ENCODE measurements around the gene RMRP.

Gene RMRP

GRCh38 chr9:35680331-35681105 is 22.7 kb upstream of the RMRP start:
- no peaks in the 10 kb centered on the region for H4K20me1 ChIP-seq (ENCODE audit: insufficient read depth, low read length)
- no peaks in the 10 kb centered on the region for H3K79me2 ChIP-seq (ENCODE audit: low read length)
- H3K4me2 ChIP-seq (ENCODE audit: low read length), result no peak overlapping the region
- no peak overlapping the region for H3K9ac ChIP-seq (ENCODE audit: low read length)
- no peaks in the 10 kb centered on the region for H3K27me3 ChIP-seq (ENCODE audit: low read depth, low read length)
- H3K36me3 ChIP-seq (replicated peaks; ENCODE audit: low read depth, low read length), result no peaks in the 10 kb centered on the region
- peaks cover 12% of the 10 kb centered on the region for H3K4me1 ChIP-seq (ENCODE audit: low read length)
- H2AFZ ChIP-seq (ENCODE audit: low read depth, low read length), result no peak overlapping the region
- no peak overlapping the region for H3K4me3 ChIP-seq (ENCODE audit: low read length)
- H3K9me3 ChIP-seq (ENCODE audit: insufficient read depth, low read length), result no peaks in the 10 kb centered on the region
- TF ChIP-seq CTCF (IDR thresholded peaks at IDR 0.05; ENCODE audit: low read depth, low read length) (no peak), EZH2phosphoT487 (IDR thresholded peaks at IDR 0.05; ENCODE audit: low read depth) (no peak)
- H3K27ac ChIP-seq (ENCODE audit: low read length), result no peak overlapping the region

GRCh38 chr9:35679766-35680330 is 22.0 kb upstream of the RMRP start:
- H3K36me3 ChIP-seq (replicated peaks; ENCODE audit: low read depth, low read length), result no peaks in the 10 kb centered on the region
- H3K4me1 ChIP-seq (ENCODE audit: low read length), result peaks cover 12% of the 10 kb centered on the region
- H4K20me1 ChIP-seq (ENCODE audit: insufficient read depth, low read length), result no peaks in the 10 kb centered on the region
- H3K27ac ChIP-seq (ENCODE audit: low read length), result no peak overlapping the region
- TF ChIP-seq CTCF (IDR thresholded peaks at IDR 0.05; ENCODE audit: low read depth, low read length) (no peak), EZH2phosphoT487 (IDR thresholded peaks at IDR 0.05; ENCODE audit: low read depth) (no peak)
- no peaks in the 10 kb centered on the region for H3K9me3 ChIP-seq (ENCODE audit: insufficient read depth, low read length)
- no peaks in the 10 kb centered on the region for H3K27me3 ChIP-seq (ENCODE audit: low read depth, low read length)
- no peak overlapping the region for H3K4me3 ChIP-seq (ENCODE audit: low read length)
- no peak overlapping the region for H2AFZ ChIP-seq (ENCODE audit: low read depth, low read length)
- no peaks in the 10 kb centered on the region for H3K79me2 ChIP-seq (ENCODE audit: low read length)
- H3K9ac ChIP-seq (ENCODE audit: low read length), result no peak overlapping the region
- no peak overlapping the region for H3K4me2 ChIP-seq (ENCODE audit: low read length)

DNA sequence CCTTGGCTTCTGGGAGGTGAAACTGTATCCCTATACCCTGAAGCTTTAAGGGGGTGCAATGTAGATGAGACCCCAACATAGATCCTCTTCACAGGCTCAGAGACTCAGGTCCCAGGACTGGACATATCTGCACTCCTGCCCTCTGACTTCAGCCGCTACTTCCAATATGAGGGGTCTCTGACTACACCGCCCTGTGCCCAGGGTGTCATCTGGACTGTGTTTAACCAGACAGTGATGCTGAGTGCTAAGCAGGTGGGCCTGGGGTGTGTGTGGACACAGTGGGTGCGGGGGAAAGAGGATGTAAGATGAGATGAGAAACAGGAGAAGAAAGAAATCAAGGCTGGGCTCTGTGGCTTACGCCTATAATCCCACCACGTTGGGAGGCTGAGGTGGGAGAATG is 21.3 kb upstream of the RMRP start:
- Histone ChIP-seq H3K79me2 (ENCODE audit: low read length) (no peaks in the 10 kb centered on the region), H3K27me3 (ENCODE audit: low read depth, low read length) (peaks cover 7% of the 10 kb centered on the region), H3K36me3 (replicated peaks; ENCODE audit: low read depth, low read length) (no peaks in the 10 kb centered on the region), H4K20me1 (ENCODE audit: insufficient read depth, low read length) (no peaks in the 10 kb centered on the region), H3K4me3 (ENCODE audit: low read length) (no peak overlapping the region), H3K27ac (ENCODE audit: low read length) (no peak overlapping the region), H2AFZ (ENCODE audit: low read depth, low read length) (no peak overlapping the region), H3K4me2 (ENCODE audit: low read length) (no peak overlapping the region), H3K9me3 (ENCODE audit: insufficient read depth, low read length) (no peaks in the 10 kb centered on the region), H3K4me1 (ENCODE audit: low read length) (peaks cover 12% of the 10 kb centered on the region), H3K9ac (ENCODE audit: low read length) (no peak overlapping the region)
- TF ChIP-seq EZH2phosphoT487 (IDR thresholded peaks at IDR 0.05; ENCODE audit: low read depth), result no peak

GRCh38 chr9:35675732-35676392 is 18.0 kb upstream of the RMRP start:
- Histone ChIP-seq H2AFZ (ENCODE audit: low read depth, low read length) (peak overlapping the region; percentile 46; the same call in 1 of the 2 replicates), H3K27me3 (ENCODE audit: low read depth, low read length) (peaks cover 10% of the 10 kb centered on the region), H3K4me2 (ENCODE audit: low read length) (peak overlapping the region; percentile 50), H3K4me3 (ENCODE audit: low read length) (peak overlapping the region; percentile 63), H3K9me3 (ENCODE audit: insufficient read depth, low read length) (no peaks in the 10 kb centered on the region), H3K36me3 (replicated peaks; ENCODE audit: low read depth, low read length) (no peaks in the 10 kb centered on the region), H3K79me2 (ENCODE audit: low read length) (no peaks in the 10 kb centered on the region), H3K9ac (ENCODE audit: low read length) (peak overlapping the region; percentile 41; the same call in 1 of the 2 replicates), H3K4me1 (ENCODE audit: low read length) (peaks cover 15% of the 10 kb centered on the region), H4K20me1 (ENCODE audit: insufficient read depth, low read length) (no peaks in the 10 kb centered on the region), H3K27ac (ENCODE audit: low read length) (no peak overlapping the region)
- TF ChIP-seq CTCF (IDR thresholded peaks at IDR 0.05; ENCODE audit: low read depth, low read length), result no peak

Measured in OCI-LY3 (cell line).